Testis (tissue), 2 donors: Measurements from ENCODE around the gene DCLK1.

Experiments used
- POLR2A ChIP-seq: fragments of 450-650 bp; IDR thresholded peaks from one replicate; pipeline ENCODE4 v1.6.1; 2017; ENCODE audit warnings: antibody characterized with exemption, mild to moderate bottlenecking, moderate library complexity
- TF ChIP-seq, protein P1 (sequence below), 3 experiments: fragments of 450-650 bp in 2 of 3; fragments of 200-600 bp in 1 of 3; sonication (generic) in 1 of 3; IDR thresholded peaks; one replicate each; pipeline ENCODE4 v1.5.1; 2016 to 2019; ENCODE audit warnings: antibody characterized with exemption in 3 of 3, mild to moderate bottlenecking in 2 of 3, moderate library complexity in 1 of 3

DNA sequence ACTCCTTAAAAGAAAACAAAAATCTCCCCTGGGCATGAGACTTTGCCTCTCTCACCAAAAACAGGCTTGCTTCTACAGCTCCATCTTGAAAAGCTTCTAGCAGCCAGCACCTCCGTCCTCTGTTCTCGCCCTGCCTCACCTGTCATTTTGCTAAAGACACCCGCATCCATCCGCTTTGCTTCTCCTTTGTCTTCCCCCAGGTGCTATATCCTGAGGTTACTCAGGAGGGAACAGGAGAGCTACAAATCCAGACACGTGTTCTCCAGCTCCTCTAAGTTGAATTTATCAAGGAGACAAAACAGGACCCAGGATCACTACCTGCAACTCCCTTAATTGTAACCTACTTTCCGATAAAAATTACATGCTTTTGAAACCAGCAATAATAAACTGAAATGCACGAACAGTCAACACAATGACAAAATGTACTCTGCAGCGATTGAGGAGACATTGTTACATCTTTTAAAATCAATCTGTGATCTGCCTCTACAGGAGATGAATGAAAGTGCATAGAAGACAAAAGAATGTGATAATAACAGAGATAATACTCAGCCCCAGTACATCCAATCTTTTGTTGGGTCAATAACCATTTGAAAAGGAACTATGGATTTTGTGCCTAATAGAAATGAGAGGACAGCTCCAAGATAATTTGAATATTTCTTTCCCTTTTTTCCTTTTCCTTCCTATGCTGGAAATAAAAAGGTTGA lies 221.2 kb downstream of the DCLK1 start:
- TF ChIP-seq, protein P1, sequence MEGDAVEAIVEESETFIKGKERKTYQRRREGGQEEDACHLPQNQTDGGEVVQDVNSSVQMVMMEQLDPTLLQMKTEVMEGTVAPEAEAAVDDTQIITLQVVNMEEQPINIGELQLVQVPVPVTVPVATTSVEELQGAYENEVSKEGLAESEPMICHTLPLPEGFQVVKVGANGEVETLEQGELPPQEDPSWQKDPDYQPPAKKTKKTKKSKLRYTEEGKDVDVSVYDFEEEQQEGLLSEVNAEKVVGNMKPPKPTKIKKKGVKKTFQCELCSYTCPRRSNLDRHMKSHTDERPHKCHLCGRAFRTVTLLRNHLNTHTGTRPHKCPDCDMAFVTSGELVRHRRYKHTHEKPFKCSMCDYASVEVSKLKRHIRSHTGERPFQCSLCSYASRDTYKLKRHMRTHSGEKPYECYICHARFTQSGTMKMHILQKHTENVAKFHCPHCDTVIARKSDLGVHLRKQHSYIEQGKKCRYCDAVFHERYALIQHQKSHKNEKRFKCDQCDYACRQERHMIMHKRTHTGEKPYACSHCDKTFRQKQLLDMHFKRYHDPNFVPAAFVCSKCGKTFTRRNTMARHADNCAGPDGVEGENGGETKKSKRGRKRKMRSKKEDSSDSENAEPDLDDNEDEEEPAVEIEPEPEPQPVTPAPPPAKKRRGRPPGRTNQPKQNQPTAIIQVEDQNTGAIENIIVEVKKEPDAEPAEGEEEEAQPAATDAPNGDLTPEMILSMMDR (IDR thresholded peaks at IDR 0.05), result no peak
- no peak for TF ChIP-seq POLR2A
